Measurements from ENCODE around the gene ARFRP1.
A peak's percentile ranks its signal among the peaks of the same experiment; 100 is the strongest.

ARFRP1 gene

GRCh38 chr20:63705232-63706026 is 2.3 kb downstream of the ARFRP1 start:
- Histone ChIP-seq H3K36me3 (peaks cover 53% of the 10 kb centered on the region), H3K27ac (no peak overlapping the region), H3K4me3 (ENCODE audit: low read depth, low read length) (no peak overlapping the region), H3K9me3 (ENCODE audit: severe bottlenecking) (no peaks in the 10 kb centered on the region), H3K27me3 (ENCODE audit: insufficient read depth, low read depth, severe bottlenecking) (no peaks in the 10 kb centered on the region)
- DNase-seq: no peak
- no peak for TF ChIP-seq CTCF (IDR thresholded peaks at IDR 0.05; ENCODE audit: low read depth, low read length)

- Histone ChIP-seq H3K36me3 (peaks cover 47% of the 10 kb centered on the region), H3K27ac (no peak overlapping the region), H3K27me3 (ENCODE audit: insufficient read depth, low read depth, severe bottlenecking) (no peaks in the 10 kb centered on the region), H3K4me3 (ENCODE audit: low read depth, low read length) (no peak overlapping the region), H3K9me3 (ENCODE audit: severe bottlenecking) (no peaks in the 10 kb centered on the region)
- no peak for DNase-seq
- TF ChIP-seq CTCF (IDR thresholded peaks at IDR 0.05; ENCODE audit: low read depth, low read length): no peak
These were observed 3.0 kb downstream of the ARFRP1 start for GRCh38 chr20:63704749-63705117.

- DNase-seq: no peak
- TF ChIP-seq CTCF (IDR thresholded peaks at IDR 0.05; ENCODE audit: low read depth, low read length): no peak
- Histone ChIP-seq H3K36me3 (peaks cover 42% of the 10 kb centered on the region), H3K4me3 (ENCODE audit: low read depth, low read length) (no peak overlapping the region), H3K27ac (no peak overlapping the region), H3K9me3 (ENCODE audit: severe bottlenecking) (no peaks in the 10 kb centered on the region), H3K27me3 (ENCODE audit: insufficient read depth, low read depth, severe bottlenecking) (no peaks in the 10 kb centered on the region)
These were observed 3.6 kb downstream of the ARFRP1 start for GRCh38 chr20:63703976-63704748.

- H3K9me3 ChIP-seq (ENCODE audit: severe bottlenecking): no peaks in the 10 kb centered on the region
- no peak overlapping the region for H3K27ac ChIP-seq
- peak; percentile 9 for DNase-seq
- no peaks in the 10 kb centered on the region for H3K27me3 ChIP-seq (ENCODE audit: insufficient read depth, low read depth, severe bottlenecking)
- H3K36me3 ChIP-seq: peaks cover 37% of the 10 kb centered on the region
- no peak for TF ChIP-seq CTCF (IDR thresholded peaks at IDR 0.05; ENCODE audit: low read depth, low read length)
- no peak overlapping the region for H3K4me3 ChIP-seq (ENCODE audit: low read depth, low read length)
These were observed 4.3 kb downstream of the ARFRP1 start for GRCh38 chr20:63703471-63703975.

- H3K9me3 ChIP-seq (ENCODE audit: severe bottlenecking): no peaks in the 10 kb centered on the region
- H3K4me3 ChIP-seq (ENCODE audit: low read depth, low read length): no peak overlapping the region
- no peaks in the 10 kb centered on the region for H3K27me3 ChIP-seq (ENCODE audit: insufficient read depth, low read depth, severe bottlenecking)
- TF ChIP-seq CTCF (IDR thresholded peaks at IDR 0.05; ENCODE audit: low read depth, low read length): no peak
- no peak for DNase-seq
- H3K36me3 ChIP-seq: peaks cover 39% of the 10 kb centered on the region
- H3K27ac ChIP-seq: no peak overlapping the region
These were observed 4.9 kb downstream of the ARFRP1 start for GRCh38 chr20:63702751-63703470.
